ENCODE data around the gene GSE1.

DNA sequence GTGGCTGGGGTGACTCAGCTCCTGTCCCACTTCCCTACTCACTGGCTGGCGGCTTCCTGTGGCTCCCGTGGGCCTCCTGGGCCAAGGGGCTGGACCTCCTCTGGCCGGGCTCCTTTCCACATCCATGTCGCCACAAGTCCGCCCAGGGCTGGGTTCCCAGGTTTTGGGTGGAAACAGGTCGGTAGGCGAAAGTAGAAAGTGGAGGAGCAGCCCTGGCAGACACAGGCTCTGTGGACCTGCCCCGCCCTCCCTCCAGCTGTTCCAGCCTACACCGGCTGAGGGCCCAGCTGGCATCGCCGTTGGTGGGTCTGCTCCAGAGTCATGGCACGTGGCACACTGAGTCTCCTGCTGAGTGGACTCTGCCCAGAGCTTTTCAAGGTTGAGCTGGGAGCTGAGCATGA, 28.7 kb downstream of the GSE1 start:
- TF ChIP-seq POLR2AphosphoS5 (IDR thresholded peaks at IDR 0.05; ENCODE audit: low read depth, low read length) (no peak), POLR2A (IDR thresholded peaks at IDR 0.05; ENCODE audit: low read depth, low read length) (no peak), TAF1 (IDR thresholded peaks at IDR 0.05; ENCODE audit: borderline replicate concordance, low read depth, low read length) (no peak)

Data from GM12892 (cell line).